Cardiac fibroblast (primary cell): Measurements from ENCODE around the gene SYNPO.
A peak's percentile ranks its signal among the peaks of the same experiment; 100 is the strongest.

Experiments
- DNase-seq, 2 donors: peaks; one replicate each; pipeline versions ENCODE4 v3.0.0 to v3.0.0-alpha.2; 2010; ENCODE audit warnings: low read depth in 2 of 2
- H3K4me3 ChIP-seq, 2 donors: replicated peaks in 1 of 2; 1 replicate in 1 of 2; 2 replicates in 1 of 2; pipeline ENCODE4 v1.5.1; 2011; ENCODE audit warnings: low read depth in 2 of 2, low read length in 2 of 2, mild to moderate bottlenecking in 2 of 2, moderate library complexity in 1 of 2
- CTCF ChIP-seq: IDR thresholded peaks from one replicate; pipeline ENCODE4 v1.5.1; 2011; ENCODE audit warnings: low read depth, mild to moderate bottlenecking, low read length, inconsistent platforms

SYNPO gene

GRCh38 chr5:150645070-150645700 lies 4.7 kb downstream of the SYNPO start:
- no peak for TF ChIP-seq CTCF
- DNase-seq: peak; percentile 94 to 96
- no peak overlapping the region for H3K4me3 ChIP-seq

GRCh38 chr5:150647275-150648251 lies 7.1 kb downstream of the SYNPO start:
- no peak overlapping the region for H3K4me3 ChIP-seq
- DNase-seq: peak in 1 of 2 donors; percentile 41
- no peak for TF ChIP-seq CTCF

- no peak for DNase-seq
- TF ChIP-seq CTCF: no peak
- H3K4me3 ChIP-seq: no peak overlapping the region
Measured at GRCh38 chr5:150648294-150649107, 8.0 kb downstream of the SYNPO start.

- DNase-seq: no peak
- TF ChIP-seq CTCF: no peak
- H3K4me3 ChIP-seq: no peak overlapping the region
Measured at GRCh38 chr5:150649108-150650020, 8.9 kb downstream of the SYNPO start.

GRCh38 chr5:150650021-150651006 lies 9.9 kb downstream of the SYNPO start:
- DNase-seq: no peak
- no peak overlapping the region for H3K4me3 ChIP-seq
- TF ChIP-seq CTCF: no peak
